Ishikawa (cell line): ENCODE measurements around the gene CCDC186.
A peak's percentile ranks its signal among the peaks of the same experiment; 100 is the strongest.

Experiments
- CEBPB ChIP-seq: IDR thresholded peaks from 2 replicates; pipeline ENCODE4 v1.6.1; 2012
- CREB1 ChIP-seq: IDR thresholded peaks from 2 replicates; pipeline ENCODE4 v1.6.1; 2012; ENCODE audit warnings: low read depth
- EGR1 ChIP-seq: IDR thresholded peaks from 2 replicates; pipeline ENCODE4 v1.6.1; 2012
- EP300 ChIP-seq: IDR thresholded peaks from 2 replicates; pipeline ENCODE4 v1.6.1; 2012; ENCODE audit warnings: borderline replicate concordance
- FOXM1 ChIP-seq: IDR thresholded peaks from 2 replicates; pipeline ENCODE4 v1.6.1; 2012; ENCODE audit warnings: low read depth, borderline replicate concordance
- NFIC ChIP-seq: IDR thresholded peaks from 2 replicates; pipeline ENCODE4 v1.6.1; 2012
- RAD21 ChIP-seq: IDR thresholded peaks from 2 replicates; pipeline ENCODE4 v1.6.1; 2012; ENCODE audit warnings: low read depth
- REST ChIP-seq: IDR thresholded peaks from 2 replicates; pipeline ENCODE4 v1.6.1; 2012; ENCODE audit warnings: low read depth, mild to moderate bottlenecking
- TAF1 ChIP-seq: IDR thresholded peaks from 2 replicates; pipeline ENCODE4 v1.6.1; 2012; ENCODE audit warnings: low read depth, mild to moderate bottlenecking
- TCF12 ChIP-seq: IDR thresholded peaks from 2 replicates; pipeline ENCODE4 v1.6.1; 2012; ENCODE audit warnings: low read depth
- TEAD4 ChIP-seq: IDR thresholded peaks from 2 replicates; pipeline ENCODE4 v1.6.1; 2012
- YY1 ChIP-seq: IDR thresholded peaks from 2 replicates; pipeline ENCODE4 v1.6.1; 2012; ENCODE audit warnings: low read depth
- ZBTB7A ChIP-seq: IDR thresholded peaks from 2 replicates; pipeline ENCODE4 v1.6.1; 2012; ENCODE audit warnings: low read depth
- TF ChIP-seq, protein P1 (sequence below): IDR thresholded peaks from 2 replicates; pipeline ENCODE4 v1.6.1; 2012
- TF ChIP-seq, protein P2 (sequence below): IDR thresholded peaks from 2 replicates; pipeline ENCODE4 v1.6.1; 2012

CCDC186 gene

GRCh38 chr10:114103284-114103683, 70.7 kb downstream of the CCDC186 start:
- TF ChIP-seq ZBTB7A (no peak), RAD21 (peak; percentile 91), FOXM1 (no peak), CEBPB (no peak), NFIC (no peak)
- TF ChIP-seq, protein P1, sequence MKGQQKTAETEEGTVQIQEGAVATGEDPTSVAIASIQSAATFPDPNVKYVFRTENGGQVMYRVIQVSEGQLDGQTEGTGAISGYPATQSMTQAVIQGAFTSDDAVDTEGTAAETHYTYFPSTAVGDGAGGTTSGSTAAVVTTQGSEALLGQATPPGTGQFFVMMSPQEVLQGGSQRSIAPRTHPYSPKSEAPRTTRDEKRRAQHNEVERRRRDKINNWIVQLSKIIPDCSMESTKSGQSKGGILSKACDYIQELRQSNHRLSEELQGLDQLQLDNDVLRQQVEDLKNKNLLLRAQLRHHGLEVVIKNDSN, result no peak
- TF ChIP-seq, protein P2, sequence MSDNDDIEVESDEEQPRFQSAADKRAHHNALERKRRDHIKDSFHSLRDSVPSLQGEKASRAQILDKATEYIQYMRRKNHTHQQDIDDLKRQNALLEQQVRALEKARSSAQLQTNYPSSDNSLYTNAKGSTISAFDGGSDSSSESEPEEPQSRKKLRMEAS, result no peak

GRCh38 chr10:114102256-114102655, 71.7 kb downstream of the CCDC186 start:
- TF ChIP-seq REST (no peak), EP300 (no peak), EGR1 (no peak), YY1 (no peak), CEBPB (no peak), ZBTB7A (no peak), CREB1 (no peak), NFIC (no peak), TAF1 (no peak)
- TF ChIP-seq, protein P2, result no peak

- TF ChIP-seq FOXM1, result no peak
- no peak for TF ChIP-seq ZBTB7A
- TF ChIP-seq EP300, result no peak
- TF ChIP-seq REST, result no peak
- no peak for TF ChIP-seq NFIC
- TF ChIP-seq, protein P1, result no peak
- no peak for TF ChIP-seq TCF12
- TF ChIP-seq TEAD4, result no peak
- no peak for TF ChIP-seq EGR1
- no peak for TF ChIP-seq YY1
- no peak for TF ChIP-seq CREB1
Measured at GRCh38 chr10:114100848-114101741, 72.9 kb downstream of the CCDC186 start.

DNA sequence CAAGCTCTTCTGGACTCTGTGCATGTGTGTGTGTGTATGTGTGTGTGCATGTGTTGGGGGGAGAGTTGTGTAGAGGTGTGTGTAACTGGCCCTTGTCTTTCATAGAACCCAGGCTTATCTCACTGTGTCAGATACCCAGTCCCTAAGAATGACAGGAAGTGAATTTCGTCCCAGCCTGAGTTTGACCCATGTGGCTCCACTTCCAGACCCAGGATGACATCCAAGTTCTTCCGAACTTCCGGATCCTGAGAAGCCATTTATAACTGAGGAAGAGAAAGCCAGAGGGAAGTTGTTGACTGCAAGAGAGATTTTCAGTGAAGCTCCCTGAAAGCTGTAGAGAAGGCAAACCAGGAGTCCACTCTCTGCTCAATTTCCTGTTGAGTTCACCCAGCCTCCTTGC, 77.1 kb downstream of the CCDC186 start:
- no peak for TF ChIP-seq EP300
- no peak for TF ChIP-seq TEAD4
- TF ChIP-seq, protein P2, result no peak

- TF ChIP-seq TAF1, result no peak
- TF ChIP-seq ZBTB7A, result no peak
- TF ChIP-seq, protein P1, result no peak
- no peak for TF ChIP-seq CREB1
- no peak for TF ChIP-seq YY1
- TF ChIP-seq EP300, result no peak
- TF ChIP-seq, protein P2, result no peak
- TF ChIP-seq NFIC, result no peak
Measured at GRCh38 chr10:114095559-114096337, 78.3 kb downstream of the CCDC186 start.
